ENCODE measurements around the gene LEMD2.

DNA sequence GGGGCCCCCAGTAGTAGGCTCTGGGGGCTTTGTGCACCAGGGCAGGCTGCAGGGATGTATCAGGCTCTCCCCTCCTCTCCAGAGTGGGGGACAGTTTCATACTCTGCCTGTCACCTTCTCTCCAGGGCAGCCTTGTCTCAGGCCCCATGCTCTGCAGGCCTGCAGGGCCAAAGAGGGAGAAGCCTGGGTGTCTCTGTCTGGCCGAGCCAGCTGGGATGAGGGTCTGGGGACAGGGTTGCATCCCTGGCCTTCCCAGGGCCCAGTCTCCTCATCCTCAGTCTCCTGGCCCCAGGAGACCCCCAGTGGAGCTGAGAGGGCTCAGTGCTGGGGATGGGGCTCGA is 27.4 kb downstream of the LEMD2 start:
- no peak for TF ChIP-seq POLR2A (IDR thresholded peaks at IDR 0.05)
- TF ChIP-seq, protein P1, sequence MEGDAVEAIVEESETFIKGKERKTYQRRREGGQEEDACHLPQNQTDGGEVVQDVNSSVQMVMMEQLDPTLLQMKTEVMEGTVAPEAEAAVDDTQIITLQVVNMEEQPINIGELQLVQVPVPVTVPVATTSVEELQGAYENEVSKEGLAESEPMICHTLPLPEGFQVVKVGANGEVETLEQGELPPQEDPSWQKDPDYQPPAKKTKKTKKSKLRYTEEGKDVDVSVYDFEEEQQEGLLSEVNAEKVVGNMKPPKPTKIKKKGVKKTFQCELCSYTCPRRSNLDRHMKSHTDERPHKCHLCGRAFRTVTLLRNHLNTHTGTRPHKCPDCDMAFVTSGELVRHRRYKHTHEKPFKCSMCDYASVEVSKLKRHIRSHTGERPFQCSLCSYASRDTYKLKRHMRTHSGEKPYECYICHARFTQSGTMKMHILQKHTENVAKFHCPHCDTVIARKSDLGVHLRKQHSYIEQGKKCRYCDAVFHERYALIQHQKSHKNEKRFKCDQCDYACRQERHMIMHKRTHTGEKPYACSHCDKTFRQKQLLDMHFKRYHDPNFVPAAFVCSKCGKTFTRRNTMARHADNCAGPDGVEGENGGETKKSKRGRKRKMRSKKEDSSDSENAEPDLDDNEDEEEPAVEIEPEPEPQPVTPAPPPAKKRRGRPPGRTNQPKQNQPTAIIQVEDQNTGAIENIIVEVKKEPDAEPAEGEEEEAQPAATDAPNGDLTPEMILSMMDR (IDR thresholded peaks at IDR 0.05): no peak

All from thyroid gland (tissue), 4 donors.